Measurements from ENCODE around the gene CFAP58. TPM values are rescaled to one million over a fixed set of nuclear protein-coding genes. Genes with fewer than 3 reads are reported as not detected.
A peak's percentile ranks its signal among the peaks of the same experiment; 100 is the strongest.

Gene CFAP58
- total RNA-seq, 4 donors from 2014 or later = 0.29 to 2.2 (median 1.3) TPM

DNA sequence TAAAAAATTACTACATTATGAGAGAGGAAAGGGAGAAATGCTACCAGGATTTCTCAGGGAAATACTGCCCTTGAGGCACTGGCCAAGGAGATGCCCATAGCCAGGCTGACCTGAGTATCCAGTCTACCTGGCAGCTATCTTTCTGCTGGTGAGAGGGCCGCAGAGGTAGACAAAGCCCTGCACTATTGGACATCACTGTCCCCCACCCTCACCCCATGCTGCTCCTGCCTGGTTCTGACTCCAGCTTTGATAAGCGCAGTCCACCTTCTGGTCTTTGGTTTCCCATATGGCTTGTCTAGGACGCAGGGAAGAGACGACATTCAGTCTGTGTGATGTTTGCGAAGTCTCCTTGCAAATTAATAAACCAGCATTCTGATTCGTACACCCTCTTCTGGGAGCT is 19.1 kb upstream of the CFAP58 start:
- Histone ChIP-seq H3K9me3 (no peaks in the 10 kb centered on the region), H3K4me3 (no peak overlapping the region)

DNA sequence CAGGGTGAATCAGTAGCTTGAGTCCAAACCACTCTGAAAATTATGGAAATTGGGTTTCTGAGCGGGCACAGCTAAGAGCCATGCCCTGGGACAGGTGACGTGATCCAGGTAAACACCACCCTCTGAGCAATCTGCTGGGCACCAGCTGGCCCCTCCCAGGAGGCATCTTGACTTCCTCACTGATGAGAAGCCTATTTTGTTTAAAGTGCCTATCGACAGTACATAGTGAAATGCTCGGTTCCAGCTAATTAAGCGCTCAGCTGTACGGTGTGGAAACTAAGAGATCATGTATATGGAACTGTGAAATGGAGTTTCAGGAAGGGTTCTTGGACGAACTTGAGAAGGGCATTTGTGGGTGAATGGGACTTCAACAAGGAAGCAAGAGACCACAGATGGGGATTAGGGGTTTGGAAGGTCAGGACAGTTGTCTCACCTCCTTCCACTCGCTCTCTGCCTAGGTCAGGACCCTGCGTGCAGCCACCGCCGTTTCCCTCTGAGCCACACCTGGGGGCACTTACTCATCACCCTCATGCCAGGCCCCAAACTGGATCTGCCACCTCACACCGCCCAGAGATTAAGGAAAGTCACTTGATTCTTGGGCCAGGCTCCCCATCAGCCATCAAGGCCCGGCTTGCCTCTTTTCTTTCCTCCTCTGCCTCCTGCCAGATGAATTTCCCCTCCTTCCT is 18.5 kb upstream of the CFAP58 start:
- DNase-seq = no peak
- no peak overlapping the region for H3K4me3 ChIP-seq
- TF ChIP-seq CTCF (IDR thresholded peaks at IDR 0.05) (no peak), POLR2A (IDR thresholded peaks at IDR 0.05) (no peak)
- H3K36me3 ChIP-seq = no peaks in the 10 kb centered on the region
- peaks cover 21 to 33% of the 10 kb centered on the region in 2 donors for H3K4me1 ChIP-seq
- peak overlapping the region; percentile 97 for H3K27ac ChIP-seq
- H3K9me3 ChIP-seq = no peaks in the 10 kb centered on the region
- intact Hi-C loops (cut with DNase I; ENCODE audit: low total_unique reads) = no loop called here
- H3K27me3 ChIP-seq = no peaks in the 10 kb centered on the region

More for the DNA sequence above, 19.1 kb upstream of the CFAP58 start:
- DNase-seq = no peak
- H3K4me1 ChIP-seq = peaks cover 27 to 37% of the 10 kb centered on the region in 2 donors
- no peaks in the 10 kb centered on the region for H3K27me3 ChIP-seq
- intact Hi-C loops (cut with DNase I; ENCODE audit: low total_unique reads) = no loop called here
- no peaks in the 10 kb centered on the region for H3K36me3 ChIP-seq
- peak overlapping the region; percentile 88 to 97 for H3K27ac ChIP-seq
- TF ChIP-seq CTCF (IDR thresholded peaks at IDR 0.05) (no peak), POLR2A (IDR thresholded peaks at IDR 0.05) (no peak)

GRCh38 chr10:104336821-104337467 is 16.7 kb upstream of the CFAP58 start:
- no peak for DNase-seq
- intact Hi-C loops (cut with DNase I; ENCODE audit: low total_unique reads) = no loop called here
- Histone ChIP-seq H3K27ac (peak overlapping the region; percentile 97), H3K36me3 (no peaks in the 10 kb centered on the region), H3K9me3 (no peaks in the 10 kb centered on the region), H3K27me3 (no peaks in the 10 kb centered on the region), H3K4me1 (peaks cover 9 to 32% of the 10 kb centered on the region in 2 donors), H3K4me3 (peak overlapping the region; percentile 67 to 74)
- TF ChIP-seq POLR2A (IDR thresholded peaks at IDR 0.05) = no peak
- TF ChIP-seq CTCF (IDR thresholded peaks at IDR 0.05) = no peak

DNA sequence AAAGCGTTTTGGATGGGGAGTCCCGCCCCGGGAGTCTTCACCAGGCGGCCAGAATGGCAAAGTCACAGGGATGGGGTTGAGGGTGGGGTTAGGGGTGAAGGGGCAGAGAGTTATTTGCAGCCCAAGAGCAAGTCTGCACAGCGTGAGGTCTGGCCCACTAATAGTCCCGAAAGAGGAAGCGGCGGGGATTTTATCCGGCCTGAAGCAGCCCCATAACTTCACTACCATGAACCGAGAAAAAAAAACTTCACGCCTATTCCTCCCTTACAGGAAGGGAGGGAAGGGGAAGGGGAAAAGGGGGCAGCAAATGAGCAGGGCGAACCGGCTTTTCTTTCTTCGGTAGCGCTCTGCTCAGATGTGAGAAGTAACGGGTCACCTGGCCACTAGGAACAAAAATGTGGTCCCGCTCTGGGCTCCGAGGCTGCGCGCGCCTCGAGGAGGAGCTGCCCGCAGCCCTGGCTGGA is 16.1 kb upstream of the CFAP58 start:
- Histone ChIP-seq H3K9me3 (no peaks in the 10 kb centered on the region), H3K36me3 (no peaks in the 10 kb centered on the region), H3K27me3 (no peaks in the 10 kb centered on the region), H3K4me3 (peak overlapping the region; percentile 67 to 74), H3K27ac (peak overlapping the region; percentile 97), H3K4me1 (peaks cover 9 to 26% of the 10 kb centered on the region in 2 donors)
- DNase-seq = no peak
- intact Hi-C loops (cut with DNase I; ENCODE audit: low total_unique reads) = no loop called here
- TF ChIP-seq CTCF (IDR thresholded peaks at IDR 0.05) (no peak), POLR2A (IDR thresholded peaks at IDR 0.05) (no peak)

Measured in uterus (tissue), 4 donors.